ENCODE results near the gene XRCC4. TPM values are rescaled to one million over a fixed set of nuclear protein-coding genes. Genes with fewer than 3 reads are reported as not detected.
"Not testable (repeated sequence)": the region's sequence is repeated elsewhere in the genome, so short reads cannot be mapped to it uniquely, and the experiment has no call there.

XRCC4 gene
- total and polyA plus RNA-seq, 7 donors = 1.6 to 7.9 (median 3.2) TPM

DNA sequence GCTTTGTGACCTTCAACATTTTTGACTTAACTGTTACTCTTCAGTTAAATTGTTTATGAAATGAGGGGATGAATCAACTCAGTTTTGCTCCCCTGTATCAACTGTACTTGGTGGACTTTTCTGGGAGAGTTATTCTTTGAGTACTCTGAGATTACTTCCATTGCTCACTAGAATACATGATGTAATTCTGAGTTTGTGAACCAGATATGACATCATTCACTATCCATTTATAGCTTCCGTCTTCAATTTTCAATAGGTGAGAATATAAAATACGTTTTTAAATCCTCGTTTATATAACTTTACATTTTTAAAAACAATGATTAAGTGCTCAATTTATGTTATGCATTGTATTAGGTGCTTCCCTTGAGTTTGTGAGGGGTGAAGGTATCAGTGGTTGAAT lies 71.0 kb downstream of the XRCC4 start:
- TF ChIP-seq, protein P1, sequence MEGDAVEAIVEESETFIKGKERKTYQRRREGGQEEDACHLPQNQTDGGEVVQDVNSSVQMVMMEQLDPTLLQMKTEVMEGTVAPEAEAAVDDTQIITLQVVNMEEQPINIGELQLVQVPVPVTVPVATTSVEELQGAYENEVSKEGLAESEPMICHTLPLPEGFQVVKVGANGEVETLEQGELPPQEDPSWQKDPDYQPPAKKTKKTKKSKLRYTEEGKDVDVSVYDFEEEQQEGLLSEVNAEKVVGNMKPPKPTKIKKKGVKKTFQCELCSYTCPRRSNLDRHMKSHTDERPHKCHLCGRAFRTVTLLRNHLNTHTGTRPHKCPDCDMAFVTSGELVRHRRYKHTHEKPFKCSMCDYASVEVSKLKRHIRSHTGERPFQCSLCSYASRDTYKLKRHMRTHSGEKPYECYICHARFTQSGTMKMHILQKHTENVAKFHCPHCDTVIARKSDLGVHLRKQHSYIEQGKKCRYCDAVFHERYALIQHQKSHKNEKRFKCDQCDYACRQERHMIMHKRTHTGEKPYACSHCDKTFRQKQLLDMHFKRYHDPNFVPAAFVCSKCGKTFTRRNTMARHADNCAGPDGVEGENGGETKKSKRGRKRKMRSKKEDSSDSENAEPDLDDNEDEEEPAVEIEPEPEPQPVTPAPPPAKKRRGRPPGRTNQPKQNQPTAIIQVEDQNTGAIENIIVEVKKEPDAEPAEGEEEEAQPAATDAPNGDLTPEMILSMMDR (IDR thresholded peaks at IDR 0.05) = no peak
- Histone ChIP-seq H3K27me3 (ENCODE audit: insufficient read depth in 3 of 3, low read length in 2 of 3) (no peaks in the 10 kb centered on the region), H3K36me3 (ENCODE audit: insufficient read depth in 1 of 2, low read depth in 1 of 2) (no peaks in the 10 kb centered on the region), H3K9me3 (no peaks in the 10 kb centered on the region), H3K27ac (no peak overlapping the region), H3K4me3 (no peak overlapping the region), H3K4me1 (no peaks in the 10 kb centered on the region)
- 93 to 96% (median 96%) methylated on average over 3 of the region's 3 CpGs for WGBS, 3 donors
- DNase-seq (no peak), ATAC-seq (no peak)
- intact Hi-C loops (cut with DNase I) = no loop called here

DNA sequence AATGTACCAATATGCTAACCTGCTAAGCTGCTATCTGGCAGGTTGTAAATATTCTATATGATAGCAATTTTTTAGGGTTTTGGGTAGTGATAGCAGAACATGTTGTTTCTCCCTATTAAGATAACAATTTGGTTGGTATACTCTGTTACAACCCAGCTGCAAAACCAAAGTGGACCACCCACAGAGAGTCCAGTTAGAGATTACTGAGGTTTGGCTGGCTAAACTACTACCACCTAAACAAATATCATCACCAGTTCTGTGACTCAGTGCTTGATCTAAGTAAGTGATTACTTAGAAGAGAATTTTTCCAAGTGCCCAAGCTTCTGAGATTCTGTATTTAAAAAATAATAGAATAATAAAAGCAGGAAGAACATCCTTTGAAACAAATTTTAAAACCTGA lies 72.3 kb downstream of the XRCC4 start:
- Histone ChIP-seq H3K4me3 (no peak overlapping the region), H3K27me3 (ENCODE audit: insufficient read depth in 3 of 3, low read length in 2 of 3) (no peaks in the 10 kb centered on the region), H3K4me1 (no peaks in the 10 kb centered on the region), H3K9me3 (no peaks in the 10 kb centered on the region), H3K27ac (no peak overlapping the region), H3K36me3 (ENCODE audit: insufficient read depth in 1 of 2, low read depth in 1 of 2) (no peaks in the 10 kb centered on the region)
- TF ChIP-seq, protein P1 (IDR thresholded peaks at IDR 0.05) = no peak
- DNase-seq = no peak
- intact Hi-C loops (cut with DNase I) = no loop called here
- ATAC-seq = no peak

DNA sequence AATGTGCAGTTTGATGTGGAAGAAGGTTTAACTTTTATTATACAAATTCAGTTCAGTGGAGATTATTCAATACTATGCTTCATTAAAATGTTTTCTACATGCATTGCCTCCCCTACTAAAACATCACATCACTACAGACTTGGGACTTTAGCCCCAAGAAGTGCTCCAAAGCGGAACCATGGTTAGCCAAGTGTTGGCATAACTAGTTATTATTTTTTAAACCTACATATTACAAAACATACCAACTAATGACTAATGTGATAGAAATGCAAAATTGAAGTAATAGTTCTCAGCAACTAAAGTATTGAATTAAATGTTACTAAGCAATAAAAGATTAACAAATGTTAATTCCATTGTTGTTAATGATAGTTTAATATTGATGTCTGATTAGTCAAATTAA lies 74.5 kb downstream of the XRCC4 start:
- no peaks in the 10 kb centered on the region for H3K27me3 ChIP-seq (ENCODE audit: insufficient read depth in 3 of 3, low read length in 2 of 3)
- no peaks in the 10 kb centered on the region for H3K36me3 ChIP-seq (ENCODE audit: insufficient read depth in 1 of 2, low read depth in 1 of 2)
- no peak overlapping the region for H3K27ac ChIP-seq
- WGBS, 3 donors = 98 to 100% (median 99%) methylated on average over 1 of the region's 1 CpG
- H3K4me3 ChIP-seq = no peak overlapping the region
- H3K4me1 ChIP-seq = no peaks in the 10 kb centered on the region
- TF ChIP-seq, protein P1 (IDR thresholded peaks at IDR 0.05) = no peak
- H3K9me3 ChIP-seq = no peaks in the 10 kb centered on the region
- DNase-seq = no peak
- no peak for ATAC-seq
- intact Hi-C loops (cut with DNase I) = no loop called here

DNA sequence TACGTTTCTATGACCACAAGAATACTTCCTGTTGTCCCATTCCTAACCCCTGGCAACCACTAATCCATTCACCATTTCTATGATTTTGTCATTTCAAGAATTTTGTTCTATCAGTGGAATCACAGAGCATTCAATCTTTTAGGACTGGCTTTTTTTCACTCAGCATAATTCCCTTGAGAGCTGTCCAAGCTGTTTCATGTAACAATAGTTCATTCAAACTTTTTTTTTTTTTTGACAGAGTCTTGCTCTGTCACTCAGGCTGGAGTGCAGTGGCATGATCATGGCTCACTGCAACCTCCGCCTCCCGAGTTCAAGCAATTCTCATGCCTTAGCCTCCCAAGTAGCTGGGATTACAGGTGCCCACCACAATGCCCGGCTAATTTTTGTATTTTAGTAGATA lies 75.6 kb downstream of the XRCC4 start:
- ATAC-seq; H3K4me3 ChIP-seq; DNase-seq; intact Hi-C loops (cut with DNase I); H3K27me3 ChIP-seq (ENCODE audit: insufficient read depth in 3 of 3, low read length in 2 of 3); H3K27ac ChIP-seq; H3K9me3 ChIP-seq; H3K36me3 ChIP-seq (ENCODE audit: insufficient read depth in 1 of 2, low read depth in 1 of 2); H3K4me1 ChIP-seq: not testable (repeated sequence)
- WGBS, 3 donors = 51 to 57% (median 55%) methylated on average over 4 of the region's 4 CpGs

DNA sequence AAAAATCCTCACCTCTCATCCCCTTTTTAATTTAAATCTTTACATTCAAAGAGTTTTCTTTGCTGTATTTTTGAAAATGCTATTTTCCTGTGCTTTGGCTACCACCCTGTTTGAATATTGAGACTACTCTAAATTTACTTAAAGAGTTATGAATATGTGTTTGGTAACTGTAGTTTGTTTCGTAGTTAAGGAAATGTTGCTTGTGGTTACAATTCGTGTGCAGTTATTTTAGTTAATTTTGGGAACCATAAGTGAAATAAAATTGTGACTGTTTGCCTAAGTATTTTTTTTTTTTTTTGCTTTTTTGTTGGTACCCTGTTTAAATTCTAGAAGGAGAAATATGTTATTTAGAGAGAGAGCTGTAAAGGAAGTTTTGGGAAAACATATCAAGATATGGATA lies 78.7 kb downstream of the XRCC4 start:
- no peaks in the 10 kb centered on the region for H3K36me3 ChIP-seq (ENCODE audit: insufficient read depth in 1 of 2, low read depth in 1 of 2)
- ATAC-seq (no peak), DNase-seq (no peak)
- H3K4me1 ChIP-seq = no peaks in the 10 kb centered on the region
- H3K4me3 ChIP-seq = no peak overlapping the region
- TF ChIP-seq, protein P1 (IDR thresholded peaks at IDR 0.05) = no peak
- intact Hi-C loops (cut with DNase I) = no loop called here
- 86 to 91% (median 86%) methylated on average over 2 of the region's 2 CpGs for WGBS, 3 donors
- no peak overlapping the region for H3K27ac ChIP-seq
- H3K9me3 ChIP-seq = no peaks in the 10 kb centered on the region
- H3K27me3 ChIP-seq (ENCODE audit: insufficient read depth in 3 of 3, low read length in 2 of 3) = no peaks in the 10 kb centered on the region

All from psoas muscle (tissue), 8 donors.